SK-N-MC (cell line): ENCODE results near the gene ATXN1.

Experiments
- DNase-seq: peaks from one replicate; pipeline ENCODE4 v3.0.0-alpha.2; 2011; ENCODE audit warnings: low read depth, low spot score
- H3K27ac ChIP-seq: fragments of 200-600 bp; sonication (generic); 2 replicates; pipeline ENCODE4 v1.5.1; 2016; ENCODE audit warnings: mixed run types
- H3K36me3 ChIP-seq: fragments of 200-600 bp; sonication (generic); 2 replicates; pipeline ENCODE4 v1.6.1; 2017; ENCODE audit warnings: antibody characterized with exemption, low read length, mixed read lengths; ENCODE audit not compliant: insufficient read depth
- H3K4me3 ChIP-seq: fragments of 200-600 bp; sonication (generic); 2 replicates; pipeline ENCODE4 v1.5.1; 2016
- H3K9ac ChIP-seq: fragments of 200-600 bp; sonication (generic); 2 replicates; pipeline ENCODE4 v1.8.0; 2017; ENCODE audit warnings: mixed run types, mixed read lengths; ENCODE audit not compliant: insufficient read length
- H3K9me3 ChIP-seq: fragments of 200-600 bp; sonication (generic); 2 replicates; pipeline ENCODE4 v1.6.1; 2017; ENCODE audit warnings: low read depth, mild to moderate bottlenecking, antibody characterized with exemption, low read length, moderate library complexity, mixed read lengths
- EZH2 ChIP-seq: fragments of 200-600 bp; sonication (generic); IDR thresholded peaks from one replicate; pipeline ENCODE4 v1.6.1; 2017; ENCODE audit warnings: antibody characterized with exemption
- FOXP2 ChIP-seq: optimal IDR thresholded peaks from 2 replicates; pipeline ENCODE3; 2011; ENCODE audit warnings: mild to moderate bottlenecking, moderate library complexity; ENCODE audit not compliant: insufficient read depth; ENCODE audit errors: extremely low read length, control extremely low read depth
- POLR2AphosphoS5 ChIP-seq: IDR thresholded peaks from 2 replicates; pipeline ENCODE4 v1.6.1; 2012; ENCODE audit warnings: mild to moderate bottlenecking, low read depth, low read length, borderline replicate concordance

The ATXN1 gene

GRCh38 chr6:16743664-16744210, 17.5 kb downstream of the ATXN1 start:
- TF ChIP-seq EZH2 (no peak), POLR2AphosphoS5 (no peak), FOXP2 (no peak)
- no peak overlapping the region for H3K27ac ChIP-seq
- no peak overlapping the region for H3K4me3 ChIP-seq
- H3K9me3 ChIP-seq, result no peaks in the 10 kb centered on the region
- no peak overlapping the region for H3K9ac ChIP-seq
- no peaks in the 10 kb centered on the region for H3K36me3 ChIP-seq
- no peak for DNase-seq

GRCh38 chr6:16742116-16742515, 19.1 kb downstream of the ATXN1 start:
- Histone ChIP-seq H3K36me3 (no peaks in the 10 kb centered on the region), H3K9ac (no peak overlapping the region), H3K9me3 (no peaks in the 10 kb centered on the region), H3K27ac (no peak overlapping the region), H3K4me3 (no peak overlapping the region)
- TF ChIP-seq FOXP2 (no peak), EZH2 (no peak), POLR2AphosphoS5 (no peak)
- no peak for DNase-seq

- H3K9ac ChIP-seq, result no peak overlapping the region
- H3K9me3 ChIP-seq, result no peaks in the 10 kb centered on the region
- H3K27ac ChIP-seq, result no peak overlapping the region
- DNase-seq, result no peak
- no peak overlapping the region for H3K4me3 ChIP-seq
- no peak for TF ChIP-seq EZH2
- no peak for TF ChIP-seq FOXP2
- no peak for TF ChIP-seq POLR2AphosphoS5
- no peaks in the 10 kb centered on the region for H3K36me3 ChIP-seq
Observed at GRCh38 chr6:16741112-16742016, 19.9 kb downstream of the ATXN1 start.

DNA sequence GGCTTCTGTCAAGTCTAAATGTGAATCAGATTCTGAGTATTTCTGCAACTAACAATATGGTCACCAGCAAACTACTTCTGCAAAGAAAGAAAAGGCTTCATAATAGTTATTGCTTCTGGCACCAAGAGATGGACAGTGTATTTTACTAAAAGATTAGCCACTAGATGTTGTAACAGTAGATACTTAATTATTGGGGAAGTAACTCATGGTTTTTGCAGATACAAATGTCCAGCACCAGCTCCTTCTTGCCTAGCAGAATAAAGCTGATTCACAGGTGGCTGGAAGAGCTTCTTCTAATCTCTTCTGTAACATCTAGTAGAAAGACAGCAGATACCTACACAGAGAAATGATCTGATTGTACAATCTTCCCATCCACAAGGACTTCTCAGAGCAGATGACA, 21.2 kb downstream of the ATXN1 start:
- Histone ChIP-seq H3K36me3 (no peaks in the 10 kb centered on the region), H3K9ac (no peak overlapping the region), H3K27ac (no peak overlapping the region), H3K9me3 (no peaks in the 10 kb centered on the region), H3K4me3 (no peak overlapping the region)
- no peak for TF ChIP-seq FOXP2
- no peak for TF ChIP-seq EZH2
- no peak for TF ChIP-seq POLR2AphosphoS5
- DNase-seq, result no peak

DNA sequence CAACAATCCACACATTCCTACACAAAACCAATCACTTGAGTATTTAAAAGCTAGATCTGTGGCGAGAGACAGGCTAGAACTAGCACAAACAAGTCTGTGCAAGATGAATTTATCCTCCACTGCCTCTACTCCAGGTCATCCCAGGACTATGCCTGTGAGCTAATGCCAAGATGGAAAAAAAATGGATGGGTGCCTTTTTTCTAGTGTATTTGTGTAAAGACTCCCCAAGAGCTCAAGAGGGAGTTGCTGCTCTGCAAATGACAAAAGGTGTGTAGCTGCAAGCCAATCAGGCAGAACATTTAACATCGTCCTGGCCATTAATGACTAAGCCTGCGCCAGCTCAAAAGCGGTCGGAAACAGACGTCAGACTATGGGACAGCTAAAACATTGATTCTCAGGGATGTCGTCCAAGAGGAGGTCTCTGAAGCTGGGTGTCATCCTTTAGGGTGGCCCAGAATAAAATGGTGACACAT, 21.9 kb downstream of the ATXN1 start:
- TF ChIP-seq EZH2 (no peak), POLR2AphosphoS5 (no peak), FOXP2 (no peak)
- Histone ChIP-seq H3K36me3 (no peaks in the 10 kb centered on the region), H3K4me3 (no peak overlapping the region), H3K27ac (no peak overlapping the region), H3K9ac (no peak overlapping the region), H3K9me3 (no peaks in the 10 kb centered on the region)
- DNase-seq, result no peak

DNA sequence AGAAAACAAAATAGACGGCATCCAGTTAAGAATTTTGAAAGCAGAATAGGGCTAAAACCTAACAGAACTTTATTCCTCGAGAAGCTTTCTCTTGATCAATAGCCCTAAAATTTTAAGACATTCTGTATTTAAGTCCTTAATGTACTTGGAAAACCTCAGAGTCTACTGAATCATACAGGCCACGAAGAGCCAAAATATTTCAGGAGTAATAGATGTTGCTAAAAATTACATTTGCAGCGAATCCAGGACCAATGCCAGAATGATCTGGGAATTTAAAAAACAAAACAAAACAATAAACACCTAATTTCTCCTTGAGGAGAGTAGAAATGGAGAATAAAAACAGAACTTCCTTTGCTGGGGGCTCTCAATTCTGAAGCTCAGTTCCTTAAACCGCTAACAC, 23.3 kb downstream of the ATXN1 start:
- no peak overlapping the region for H3K27ac ChIP-seq
- H3K36me3 ChIP-seq, result no peaks in the 10 kb centered on the region

GRCh38 chr6:16736856-16737775, 24.1 kb downstream of the ATXN1 start:
- no peak overlapping the region for H3K27ac ChIP-seq
- DNase-seq, result no peak
- H3K36me3 ChIP-seq, result no peaks in the 10 kb centered on the region
- no peak overlapping the region for H3K9ac ChIP-seq
- H3K4me3 ChIP-seq, result peak overlapping the region; percentile 34; the same call in 1 of the 2 replicates
- no peaks in the 10 kb centered on the region for H3K9me3 ChIP-seq
- TF ChIP-seq POLR2AphosphoS5 (no peak; the same call in 1 of the 2 replicates), EZH2 (no peak), FOXP2 (no peak)

More for the DNA sequence above, 23.3 kb downstream of the ATXN1 start:
- Histone ChIP-seq H3K4me3 (no peak overlapping the region), H3K9ac (no peak overlapping the region), H3K9me3 (no peaks in the 10 kb centered on the region)
- TF ChIP-seq FOXP2, result no peak
- TF ChIP-seq POLR2AphosphoS5, result no peak
- TF ChIP-seq EZH2, result no peak
- DNase-seq, result no peak

GRCh38 chr6:16735014-16735413, 26.2 kb downstream of the ATXN1 start:
- Histone ChIP-seq H3K9ac (no peak overlapping the region), H3K9me3 (no peaks in the 10 kb centered on the region), H3K27ac (no peak overlapping the region), H3K4me3 (no peak overlapping the region), H3K36me3 (no peaks in the 10 kb centered on the region)
- TF ChIP-seq EZH2, result no peak
- no peak for TF ChIP-seq FOXP2
- TF ChIP-seq POLR2AphosphoS5, result no peak
- no peak for DNase-seq
